H54 (cell line): ENCODE results near the gene SSBP2.
"Not testable (repeated sequence)": the region's sequence is repeated elsewhere in the genome, so short reads cannot be mapped to it uniquely, and the experiment has no call there.

Source experiments
- DNase-seq: peaks from one replicate; pipeline ENCODE4 v3.0.0; 2011; ENCODE audit warnings: low spot score, mixed read lengths; ENCODE audit not compliant: insufficient read length
- FAIRE-seq: peaks from 3 replicates; lab custom pipeline; 2011; peaks lifted over from hg19 to GRCh38; lab: Jason Lieb, UNC
- POLR2A ChIP-seq: IDR thresholded peaks from 2 replicates; pipeline ENCODE4 v1.6.1; 2011; ENCODE audit warnings: low read depth, mild to moderate bottlenecking, low read length

SSBP2 gene

GRCh38 chr5:81516091-81516490, 234.8 kb downstream of the SSBP2 start:
- DNase-seq, result no peak
- TF ChIP-seq POLR2A, result no peak
- FAIRE-seq, result peak; percentile 84

- DNase-seq (no peak), FAIRE-seq (no peak)
- TF ChIP-seq POLR2A, result no peak
Measured at GRCh38 chr5:81513982-81514381, 236.9 kb downstream of the SSBP2 start.

- FAIRE-seq, result no peak
- DNase-seq, result no peak
- TF ChIP-seq POLR2A, result no peak
Measured at GRCh38 chr5:81513473-81513872, 237.4 kb downstream of the SSBP2 start.

GRCh38 chr5:81506900-81507588, 243.9 kb downstream of the SSBP2 start:
- DNase-seq (peak; percentile 19), FAIRE-seq (peak; percentile 98)
- TF ChIP-seq POLR2A, result no peak

GRCh38 chr5:81506378-81506777, 244.5 kb downstream of the SSBP2 start:
- DNase-seq (no peak), FAIRE-seq (no peak)

GRCh38 chr5:81505672-81506071, 245.2 kb downstream of the SSBP2 start:
- no peak for TF ChIP-seq POLR2A
- no peak for DNase-seq
- FAIRE-seq, result no peak

More at GRCh38 chr5:81506378-81506777, 244.5 kb downstream of the SSBP2 start:
- no peak for TF ChIP-seq POLR2A

- FAIRE-seq, DNase-seq: not testable (repeated sequence)
Measured at GRCh38 chr5:81503602-81504001, 247.3 kb downstream of the SSBP2 start.

GRCh38 chr5:81495286-81495685, 255.6 kb downstream of the SSBP2 start:
- no peak for FAIRE-seq
- no peak for DNase-seq
- TF ChIP-seq POLR2A, result no peak

GRCh38 chr5:81488862-81489261, 262.0 kb downstream of the SSBP2 start:
- DNase-seq, result no peak
- TF ChIP-seq POLR2A, result no peak
- no peak for FAIRE-seq

- TF ChIP-seq POLR2A, result no peak
- DNase-seq (no peak), FAIRE-seq (no peak)
Measured at GRCh38 chr5:81486711-81487110, 264.2 kb downstream of the SSBP2 start.

- DNase-seq (no peak), FAIRE-seq (no peak)
- no peak for TF ChIP-seq POLR2A
Measured at GRCh38 chr5:81482595-81482994, 268.3 kb downstream of the SSBP2 start.

- FAIRE-seq, DNase-seq: not testable (repeated sequence)
Measured at GRCh38 chr5:81473395-81473794, 277.5 kb downstream of the SSBP2 start.

- FAIRE-seq (no peak), DNase-seq (no peak)
- no peak for TF ChIP-seq POLR2A
Measured at GRCh38 chr5:81469676-81470075, 281.2 kb downstream of the SSBP2 start.

GRCh38 chr5:81450940-81451339, 300.0 kb downstream of the SSBP2 start:
- DNase-seq (no peak), FAIRE-seq (no peak)
- no peak for TF ChIP-seq POLR2A

GRCh38 chr5:81435023-81435422, 315.9 kb downstream of the SSBP2 start:
- DNase-seq, result no peak
- no peak for FAIRE-seq
- TF ChIP-seq POLR2A, result no peak
